ENCODE results near the gene NHSL2.

GRCh38 chrX:72139538-72139937 lies 228.9 kb downstream of the NHSL2 start:
- TF ChIP-seq CTCF (conservative IDR thresholded peaks at IDR 0.05) (no peak), EZH2 (IDR thresholded peaks at IDR 0.05; ENCODE audit: low read depth) (no peak)

Measured in PC-9 (cell line).